NCI-H510A treated with DMSO at 0.1 percent for 48 hours (cell line): ENCODE results near the gene TBC1D10A.
"Not testable (repeated sequence)": the region's sequence is repeated elsewhere in the genome, so short reads cannot be mapped to it uniquely, and the experiment has no call there.

Experiments
- DNase-seq: peaks from one replicate; lab custom pipeline; 2025; lab: John Stamatoyannopoulos, UW

TBC1D10A gene

DNA sequence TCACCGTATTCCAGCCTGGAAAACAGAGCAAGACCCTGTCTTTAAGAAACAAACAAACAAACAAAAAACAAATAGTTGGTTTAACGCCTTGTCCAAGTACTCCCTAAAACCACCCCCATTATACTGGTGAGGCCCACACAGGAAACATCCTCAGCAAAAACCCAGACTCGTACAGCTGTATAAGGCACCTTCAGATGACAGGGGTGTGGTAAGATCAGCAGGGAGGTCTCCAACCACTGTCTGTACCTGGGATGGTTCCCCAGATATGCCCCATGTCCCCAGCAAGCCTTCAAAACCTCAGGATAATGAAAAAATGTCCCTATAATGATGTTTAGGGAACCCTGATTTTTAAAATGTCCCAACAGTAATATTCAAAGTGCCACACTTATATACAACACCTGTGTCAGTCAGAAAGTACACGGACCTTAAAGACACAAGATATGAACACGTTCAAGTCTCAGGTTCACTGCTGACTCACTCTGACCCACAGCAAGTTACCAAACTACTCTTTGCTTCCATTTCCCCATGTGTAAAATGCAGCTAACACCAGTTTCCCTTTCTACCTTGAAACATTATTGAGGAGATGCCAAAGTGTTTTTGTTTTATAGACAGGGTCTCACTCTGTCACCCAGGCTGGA lies 20.6 kb upstream of the TBC1D10A start:
- DNase-seq, result no peak

DNA sequence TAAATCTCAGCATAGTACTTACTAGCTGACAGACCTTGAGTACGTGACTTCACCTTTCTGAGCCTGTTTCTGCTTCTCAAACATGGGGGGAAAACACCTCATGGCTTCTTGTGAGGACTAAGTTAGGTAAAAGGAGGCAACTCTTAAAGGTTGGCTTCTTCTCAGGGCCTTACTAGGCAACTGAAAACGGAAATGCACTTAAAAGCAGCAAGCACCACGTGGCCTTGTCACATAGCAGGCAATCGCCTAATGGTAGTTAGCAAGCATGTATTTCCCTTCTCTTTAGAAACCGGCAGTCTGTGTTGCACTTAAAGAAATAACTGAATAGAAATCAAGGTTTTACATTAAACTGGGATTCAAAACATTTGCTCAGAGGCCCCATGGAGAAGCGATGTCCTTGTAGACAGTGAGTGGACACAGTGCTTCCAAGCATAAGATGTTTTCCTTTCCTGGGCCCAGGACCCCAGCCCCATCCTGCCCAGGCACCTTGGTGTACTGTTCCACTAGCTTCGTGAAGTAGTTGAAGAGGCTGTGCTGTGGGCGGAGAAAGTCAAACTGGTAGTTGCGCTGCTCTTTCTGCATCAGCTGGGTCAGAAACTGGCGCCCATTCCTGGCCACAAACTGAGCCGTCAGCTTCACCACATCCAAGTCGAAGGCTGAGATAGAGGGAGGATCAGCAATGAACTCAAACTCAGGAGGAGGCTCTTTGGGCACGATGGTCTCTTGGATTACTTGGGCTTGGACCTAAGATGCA lies 17.9 kb upstream of the TBC1D10A start:
- DNase-seq, result no peak

DNA sequence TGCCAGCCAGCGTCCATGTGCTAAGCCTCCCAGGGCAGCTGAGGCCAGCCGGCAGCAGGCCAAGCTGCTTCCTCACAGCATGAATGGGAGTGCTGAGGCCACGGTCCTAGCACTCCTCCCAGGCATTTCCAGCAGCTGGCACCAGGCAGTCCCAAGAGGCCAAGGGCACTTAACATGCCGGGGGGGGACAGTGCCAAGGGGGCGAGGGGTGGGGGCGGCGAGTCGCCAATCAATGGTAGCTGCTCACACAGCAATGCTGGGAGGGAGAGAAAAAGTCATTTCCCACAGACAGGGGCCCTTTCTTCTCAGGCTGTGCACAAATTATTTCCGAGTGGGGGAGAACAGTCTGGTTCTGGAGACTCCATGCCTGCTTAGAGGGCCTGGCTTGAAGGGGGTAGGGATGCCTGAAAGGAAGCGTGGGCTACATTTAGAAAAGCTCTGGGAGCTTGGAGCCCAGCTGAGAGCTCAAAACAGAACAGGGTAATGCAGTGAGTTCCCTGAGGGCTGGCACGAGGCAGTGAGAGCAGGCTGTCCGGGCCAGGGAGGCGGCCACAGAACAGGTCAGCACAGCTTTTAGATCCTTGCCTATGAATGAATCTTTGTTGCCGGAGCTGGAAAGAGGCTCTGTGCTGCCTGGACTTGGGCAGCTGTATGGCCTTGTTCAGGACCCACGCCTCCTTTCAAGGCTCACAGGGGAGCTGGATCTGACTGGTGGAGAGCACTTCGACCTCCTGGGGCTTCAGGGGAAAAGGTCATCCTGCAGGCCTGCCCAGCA lies 14.4 kb upstream of the TBC1D10A start:
- no peak for DNase-seq

DNA sequence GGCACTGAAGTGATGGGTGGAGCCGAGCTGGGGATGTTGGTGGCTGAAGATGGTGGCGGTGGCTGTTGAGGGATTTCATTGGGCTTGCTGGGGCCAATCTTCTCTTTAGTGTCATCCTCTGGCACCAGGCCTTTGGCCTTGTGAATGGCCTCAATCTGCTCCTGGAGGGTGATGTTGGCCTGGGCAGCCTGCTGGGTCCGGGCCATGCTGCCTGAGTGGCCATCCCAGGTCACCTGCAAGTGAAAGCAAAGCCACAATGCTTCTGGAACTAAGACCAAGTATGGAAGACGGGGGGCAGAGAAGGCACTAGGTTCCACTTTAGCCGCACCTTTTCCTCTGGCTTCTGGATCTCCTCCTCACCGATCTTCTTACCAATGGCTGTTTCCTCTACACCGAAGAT lies 12.1 kb upstream of the TBC1D10A start:
- DNase-seq, result no peak

DNA sequence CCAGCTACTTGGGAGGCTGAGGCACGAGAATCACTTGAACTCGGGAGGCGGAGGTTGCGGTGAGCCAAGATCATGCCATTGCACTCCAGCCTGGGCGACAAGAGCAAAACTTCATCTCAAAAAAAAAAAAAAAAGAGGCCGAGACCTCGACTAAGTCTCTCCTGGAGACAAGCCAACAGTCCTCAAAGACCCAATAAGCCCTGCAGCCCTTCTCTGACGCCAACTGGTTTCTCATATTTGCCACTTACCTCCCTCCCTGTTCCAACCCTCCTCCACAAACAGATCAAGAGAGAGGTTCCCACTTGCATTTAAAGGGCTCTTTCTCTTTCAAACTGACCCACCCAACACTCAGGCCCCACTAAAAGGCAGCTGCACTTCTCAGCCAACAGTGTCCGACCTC lies 11.6 kb upstream of the TBC1D10A start:
- DNase-seq, result not testable (repeated sequence)

DNA sequence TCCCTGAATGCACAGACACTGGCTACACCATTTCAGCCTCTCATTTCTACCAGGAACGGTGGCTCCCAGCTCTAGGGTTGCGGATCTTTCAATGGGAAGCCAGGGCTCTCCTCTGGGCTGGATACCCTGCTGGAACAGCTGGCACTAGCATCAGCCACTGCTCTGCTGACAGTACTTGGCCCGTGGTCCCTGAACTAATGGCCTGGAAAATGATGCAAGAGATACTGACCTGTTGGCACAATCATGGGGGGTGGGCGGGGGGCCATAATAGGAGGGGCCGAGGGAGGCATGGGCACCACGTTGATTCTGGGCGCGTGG lies 10.7 kb upstream of the TBC1D10A start:
- DNase-seq, result no peak

DNA sequence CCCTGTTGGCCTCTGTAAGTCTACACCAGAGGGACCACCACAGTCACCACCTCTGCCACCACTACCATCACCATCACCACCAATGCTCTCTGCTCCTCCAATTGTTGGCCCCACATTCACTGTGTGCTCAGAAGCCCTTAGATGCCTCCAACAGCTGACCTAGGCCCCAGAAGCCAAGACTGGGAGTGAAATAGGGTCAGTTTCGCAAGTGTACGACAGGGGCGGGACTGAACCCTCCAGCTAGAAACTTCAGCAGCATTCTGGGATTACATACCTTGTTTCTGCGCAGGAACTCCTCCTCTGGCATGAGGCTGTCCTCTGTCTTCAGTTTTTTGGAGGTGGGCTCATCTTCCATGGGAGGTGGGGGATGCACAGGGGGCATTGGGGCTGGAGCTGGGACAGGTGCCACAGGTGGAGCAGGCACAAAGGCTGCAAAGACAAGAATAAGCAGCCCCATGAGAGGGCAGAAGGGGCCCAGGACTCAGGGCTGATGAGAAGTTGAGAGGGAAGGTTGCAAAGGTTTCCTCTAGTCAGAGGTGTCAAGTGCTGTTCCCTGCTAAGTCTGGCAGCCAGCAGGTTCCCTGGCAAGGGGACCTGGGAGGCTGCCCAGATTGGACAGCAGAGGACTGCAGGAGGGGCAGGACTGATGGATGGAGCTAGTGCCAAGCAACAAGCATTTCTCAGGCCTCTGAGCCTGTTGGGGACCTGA lies 10.2 kb upstream of the TBC1D10A start:
- no peak for DNase-seq

DNA sequence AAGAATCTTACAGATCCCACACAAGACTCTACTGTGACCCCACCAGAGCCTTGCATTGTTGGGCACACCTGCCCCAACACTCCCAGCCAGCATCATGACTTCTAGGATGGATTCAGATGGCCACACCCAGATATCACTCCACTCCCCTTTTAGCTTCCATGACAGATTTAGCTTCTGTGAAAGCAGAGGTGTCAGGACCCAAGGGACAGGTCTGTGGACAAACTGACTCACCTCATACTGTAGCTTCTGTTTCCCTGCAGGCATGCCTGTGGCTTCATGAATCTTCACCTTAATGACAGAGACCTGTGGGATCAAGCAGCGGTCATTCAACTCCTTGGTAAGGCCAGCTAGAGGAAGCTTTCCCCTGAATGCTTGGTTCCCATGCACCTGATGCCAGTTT lies 8.5 kb upstream of the TBC1D10A start:
- DNase-seq, result no peak

DNA sequence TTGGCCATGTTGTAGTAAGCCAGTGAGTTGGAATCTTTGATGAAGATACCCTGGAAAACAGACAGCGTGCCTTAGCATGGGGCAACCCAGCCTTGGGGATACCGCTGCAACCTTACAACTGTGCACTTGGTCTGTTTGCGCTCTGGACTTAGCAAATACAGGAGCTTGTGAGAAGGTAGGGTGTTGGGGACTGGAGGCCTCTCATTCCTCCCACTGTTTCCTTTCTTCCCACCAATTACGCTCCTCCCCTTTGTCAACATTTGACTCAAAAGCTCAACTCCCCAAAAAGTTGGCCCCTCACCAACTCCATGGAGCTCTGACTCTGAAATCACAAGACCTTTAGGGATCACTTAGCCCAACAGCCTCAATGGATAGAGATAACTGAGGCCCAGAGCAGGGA lies 7.9 kb upstream of the TBC1D10A start:
- DNase-seq, result no peak

DNA sequence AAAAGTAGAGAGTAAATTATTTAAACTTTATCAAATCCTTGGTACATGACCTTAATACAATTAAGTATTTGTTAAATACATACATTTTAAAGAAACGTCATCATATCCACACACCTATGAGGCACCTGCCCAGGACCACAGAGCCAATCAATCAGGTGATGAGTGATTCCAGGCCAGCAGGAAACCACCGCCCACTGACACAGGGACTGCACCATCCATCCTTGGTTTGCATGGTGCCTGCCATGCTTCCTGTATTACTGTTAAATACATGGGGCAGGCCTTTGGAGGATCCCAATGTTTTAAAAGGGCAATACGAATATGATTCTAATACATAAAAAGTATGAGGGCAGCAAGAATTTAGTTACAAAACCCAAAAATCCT lies 7.0 kb upstream of the TBC1D10A start:
- no peak for DNase-seq

DNA sequence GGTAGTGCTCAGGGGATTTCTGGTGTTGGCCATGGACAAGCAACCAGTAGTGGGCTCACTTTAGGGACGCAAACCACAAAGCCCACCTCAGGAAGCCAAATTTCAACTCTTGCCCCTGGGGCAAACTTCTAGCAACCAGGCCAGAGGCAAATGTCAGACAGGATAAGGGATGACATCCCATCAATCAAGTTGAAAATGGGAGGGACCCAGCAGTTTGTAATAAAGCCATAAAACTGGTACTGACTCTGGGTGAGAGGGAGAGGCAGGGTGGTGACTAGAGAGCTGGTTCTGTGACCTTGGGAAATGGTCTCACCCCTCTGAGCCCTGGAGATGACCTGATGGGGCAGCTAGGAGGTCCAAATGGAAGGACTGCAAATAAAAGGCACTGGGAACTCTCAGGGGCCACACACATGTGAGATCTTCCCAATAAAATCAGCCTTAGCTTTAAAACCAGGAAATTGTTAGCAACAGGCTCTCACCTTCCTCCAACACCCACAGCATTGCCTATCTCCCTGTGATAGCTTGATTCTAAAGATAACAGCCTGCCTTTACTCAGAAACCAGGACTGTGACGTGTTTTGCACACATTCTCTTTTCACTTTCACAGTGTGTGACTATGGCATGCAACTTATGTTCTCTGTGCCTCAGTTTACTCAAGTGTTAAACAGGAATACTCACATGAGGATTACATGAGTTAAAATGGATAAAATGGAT lies 6.4 kb upstream of the TBC1D10A start:
- DNase-seq, result no peak

DNA sequence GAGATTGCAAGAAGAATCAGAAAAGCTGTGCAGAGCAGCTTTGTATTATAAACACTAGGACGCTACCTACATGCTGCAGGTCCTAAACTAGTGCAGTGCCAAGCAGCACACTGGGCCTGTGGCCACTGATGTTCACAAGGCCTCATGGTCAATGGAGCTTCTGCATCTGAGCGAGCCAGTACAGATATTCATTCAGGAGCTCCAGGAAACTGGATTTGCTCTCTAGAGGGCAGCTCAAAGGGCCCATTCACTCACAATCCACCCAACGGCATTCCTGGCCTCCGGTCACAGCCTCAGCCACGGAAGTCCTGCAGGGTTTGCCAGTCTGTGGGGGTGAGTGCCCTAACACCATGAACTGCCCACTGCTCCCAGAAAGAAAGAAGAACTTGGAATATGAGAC lies 5.8 kb upstream of the TBC1D10A start:
- DNase-seq, result no peak

DNA sequence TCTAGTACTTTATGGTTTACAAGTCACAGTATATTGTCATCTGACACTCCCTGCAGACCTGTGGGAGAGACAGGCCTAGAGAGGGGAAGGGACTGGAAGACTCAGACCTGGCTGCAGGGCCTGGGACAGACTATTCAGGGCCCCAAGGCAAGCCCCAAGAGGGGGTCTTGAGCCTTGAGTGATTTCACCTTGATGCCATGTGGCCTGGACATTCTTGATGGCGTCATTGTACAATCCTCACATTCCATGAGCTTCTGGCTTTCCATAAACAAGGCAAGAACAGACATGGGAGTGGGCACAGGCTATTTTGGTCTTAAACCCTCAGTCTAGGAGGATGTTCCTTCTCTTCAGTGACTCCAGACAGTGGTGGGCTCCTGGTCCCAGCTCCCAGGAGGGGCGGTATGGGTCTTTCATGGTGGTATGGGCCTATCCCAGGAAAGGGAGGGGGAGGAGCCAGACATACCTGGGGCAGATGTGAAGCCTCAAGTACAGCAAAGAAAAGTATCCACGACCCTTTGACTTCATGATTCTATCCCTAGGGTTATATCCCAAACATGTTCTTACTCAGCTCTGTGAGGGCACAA lies 1.8 kb upstream of the TBC1D10A start:
- no peak for DNase-seq

DNA sequence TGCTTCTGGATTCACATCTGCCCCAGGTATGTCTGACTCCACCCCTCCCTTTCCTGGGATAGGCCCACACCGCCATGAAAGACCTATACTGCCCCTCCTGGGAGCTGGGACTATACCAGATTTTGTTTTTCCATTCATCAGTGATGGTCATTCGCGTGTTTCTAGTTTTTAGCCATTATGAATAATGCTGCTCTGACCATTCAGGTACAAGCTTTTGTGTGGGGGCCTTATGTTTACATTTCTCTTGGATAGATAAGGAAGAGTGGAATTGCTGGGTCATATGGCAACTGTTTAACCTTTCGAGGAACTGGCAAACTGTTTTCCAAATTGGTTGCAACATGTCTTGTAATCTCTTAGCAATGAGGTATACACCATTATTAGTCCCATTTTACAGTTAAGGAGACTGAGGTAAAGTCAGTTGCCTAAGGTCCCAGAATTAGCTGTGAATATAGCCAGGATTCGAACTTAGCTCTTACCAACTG lies 1.2 kb upstream of the TBC1D10A start:
- peak; percentile 8 for DNase-seq

DNA sequence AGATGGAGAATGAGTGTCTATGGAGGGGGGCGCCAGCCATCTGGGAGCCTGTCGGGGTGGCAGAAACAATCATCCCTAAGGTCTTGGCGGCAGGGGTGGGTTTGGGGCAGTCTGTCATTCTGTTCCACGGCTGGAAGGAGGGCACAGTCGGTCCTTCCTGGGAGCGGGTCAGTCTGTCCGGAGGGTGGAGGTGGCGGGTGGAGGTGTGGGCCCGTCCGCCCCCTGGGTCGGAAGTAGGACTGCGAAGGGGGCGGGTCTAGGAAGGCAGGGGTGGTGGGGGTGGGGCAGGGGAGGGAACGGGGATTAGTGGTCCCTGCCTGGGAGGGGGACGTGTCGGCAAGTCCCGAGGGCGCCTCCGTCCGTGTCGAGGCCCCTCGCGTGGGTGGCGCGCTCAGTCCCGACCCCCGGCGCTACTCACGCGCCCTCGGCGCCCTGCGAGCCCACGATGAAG lies 461 bp downstream of the TBC1D10A start:
- no peak for DNase-seq

DNA sequence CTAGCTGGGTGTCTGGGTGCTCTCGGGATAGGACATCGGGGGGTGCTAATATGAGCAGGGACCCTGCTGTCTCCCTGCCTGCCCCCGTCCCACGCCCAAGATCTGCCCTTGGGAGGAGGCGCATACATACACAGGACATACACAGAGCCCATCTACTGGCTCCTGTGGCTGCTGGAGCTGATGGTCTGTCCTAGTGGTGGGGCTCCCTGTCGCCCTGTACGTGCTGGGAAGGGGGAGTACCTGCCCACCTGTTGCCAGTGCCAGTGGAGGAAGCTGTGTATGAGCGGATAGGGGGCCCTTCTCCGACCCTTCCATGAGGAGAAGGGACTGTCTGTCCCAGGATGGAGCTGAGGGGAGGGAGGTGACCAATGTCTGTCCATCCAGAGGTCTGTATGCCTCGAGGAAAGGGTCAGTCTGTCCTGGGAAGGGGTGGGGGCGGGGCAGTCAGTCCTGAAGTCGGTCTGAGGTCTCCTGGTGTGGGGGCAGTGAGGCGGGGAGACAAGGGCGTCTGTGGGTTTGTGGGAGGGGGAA lies 952 bp downstream of the TBC1D10A start:
- DNase-seq, result no peak

DNA sequence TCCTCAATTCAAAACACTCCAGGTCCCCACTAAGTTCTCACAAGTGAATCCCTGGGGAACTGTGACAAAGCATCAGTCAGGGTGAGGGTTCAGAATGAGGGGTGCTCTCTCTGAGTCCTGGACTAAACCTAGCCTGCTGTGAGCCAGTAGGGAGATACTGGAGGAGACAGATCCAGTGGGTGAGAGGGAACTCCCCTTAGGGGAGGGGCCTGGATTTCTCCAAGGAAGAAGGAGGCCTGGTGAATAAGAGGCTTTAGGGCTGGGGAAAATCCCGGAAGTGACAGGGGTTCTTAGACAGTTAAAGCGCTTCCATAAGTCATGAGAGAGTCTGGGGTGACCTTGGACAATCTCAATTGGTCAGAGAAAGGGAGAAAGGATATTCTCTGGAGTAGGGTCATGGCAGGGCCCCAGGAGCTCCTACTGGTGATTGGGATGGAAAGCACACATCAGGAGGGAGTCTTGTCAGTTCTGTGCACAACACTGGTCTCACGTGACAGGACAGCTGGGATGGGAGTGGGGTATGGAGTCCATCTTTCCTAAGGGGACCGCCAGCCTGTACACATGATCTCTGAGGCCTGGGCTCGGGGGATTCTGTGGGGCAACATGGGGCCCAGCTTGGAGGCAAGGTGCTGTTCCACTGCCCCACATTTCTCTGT lies 1.5 kb downstream of the TBC1D10A start:
- DNase-seq, result no peak

DNA sequence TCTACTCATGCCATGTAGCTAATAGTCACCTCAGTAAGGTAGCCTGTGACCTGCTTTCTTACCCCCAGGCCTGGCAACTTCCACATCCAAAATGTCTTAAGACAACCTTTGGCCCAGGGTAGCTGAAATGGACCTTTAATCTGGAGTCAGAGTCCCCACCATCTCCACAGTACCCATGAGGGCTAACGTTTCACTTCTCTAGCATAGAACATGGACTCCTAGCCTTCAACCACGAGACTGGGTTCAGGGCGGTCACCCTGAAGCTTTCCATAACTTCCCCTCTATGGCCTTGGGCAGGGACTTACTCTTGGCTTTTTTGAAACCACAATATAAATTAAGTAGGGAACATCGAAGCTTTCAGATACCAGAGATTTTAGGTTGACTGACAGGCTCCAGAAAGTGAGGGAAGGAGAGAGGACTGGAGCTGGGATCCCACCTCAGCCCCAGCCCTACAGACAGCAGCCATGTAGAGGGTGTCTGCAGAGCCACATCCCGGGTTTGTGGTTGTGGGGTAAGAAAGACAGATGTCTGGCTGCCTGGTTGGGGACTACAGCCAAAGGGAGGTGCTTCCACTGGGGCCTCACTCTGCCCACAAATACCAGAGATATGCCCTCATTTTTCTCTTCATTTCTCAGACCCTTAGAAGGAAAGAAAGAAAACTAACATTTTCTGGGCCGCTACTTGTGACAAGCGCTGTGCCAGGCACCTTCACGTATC lies 2.6 kb downstream of the TBC1D10A start:
- no peak for DNase-seq

DNA sequence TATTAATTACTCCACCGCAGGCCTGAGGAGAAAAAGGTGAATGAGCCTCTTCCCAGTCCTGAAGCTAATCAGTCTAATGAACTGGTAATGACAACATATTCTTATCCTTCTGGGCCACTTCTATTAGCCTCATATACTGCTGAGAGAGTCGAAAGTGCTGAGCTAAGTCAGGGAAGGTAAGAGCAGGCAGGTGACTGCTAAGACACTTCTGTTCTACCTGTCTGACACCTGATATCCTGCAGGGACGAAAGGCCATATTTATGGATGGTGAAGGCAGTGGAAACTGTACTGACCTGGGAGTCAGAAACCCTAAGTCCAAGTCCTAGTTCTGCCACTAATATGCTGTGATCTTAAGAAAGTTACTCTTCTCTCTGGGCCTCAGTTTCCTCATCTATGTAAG lies 3.5 kb downstream of the TBC1D10A start:
- DNase-seq, result peak; percentile 52

DNA sequence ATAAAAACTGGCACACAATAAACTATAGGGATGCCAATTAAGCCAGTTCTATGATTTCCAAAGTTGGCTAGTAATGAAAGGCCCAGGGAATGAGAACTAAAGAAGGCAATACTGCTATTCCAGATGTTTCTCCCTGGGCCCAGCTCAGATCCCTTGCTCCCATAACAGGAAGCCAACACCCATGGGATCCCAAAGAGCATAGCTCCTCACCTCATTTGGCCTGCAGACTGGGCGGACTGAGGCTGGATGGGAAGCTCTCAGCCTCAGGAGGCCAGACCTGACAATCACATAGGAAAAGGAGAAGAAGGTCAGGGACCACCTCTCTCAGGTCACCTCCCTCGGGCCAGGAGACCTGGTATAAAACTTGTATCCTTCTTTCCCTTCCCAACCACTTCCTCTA lies 5.3 kb downstream of the TBC1D10A start:
- no peak for DNase-seq
